ENCODE results near the gene KIAA1217. TPM values are rescaled to one million over a fixed set of nuclear protein-coding genes. Genes with fewer than 3 reads are reported as not detected.

The KIAA1217 gene
- polyA plus RNA-seq, 2 of the 4 experiments (the other 2 are of a cell fraction): 1.5 to 2.7 TPM

DNA sequence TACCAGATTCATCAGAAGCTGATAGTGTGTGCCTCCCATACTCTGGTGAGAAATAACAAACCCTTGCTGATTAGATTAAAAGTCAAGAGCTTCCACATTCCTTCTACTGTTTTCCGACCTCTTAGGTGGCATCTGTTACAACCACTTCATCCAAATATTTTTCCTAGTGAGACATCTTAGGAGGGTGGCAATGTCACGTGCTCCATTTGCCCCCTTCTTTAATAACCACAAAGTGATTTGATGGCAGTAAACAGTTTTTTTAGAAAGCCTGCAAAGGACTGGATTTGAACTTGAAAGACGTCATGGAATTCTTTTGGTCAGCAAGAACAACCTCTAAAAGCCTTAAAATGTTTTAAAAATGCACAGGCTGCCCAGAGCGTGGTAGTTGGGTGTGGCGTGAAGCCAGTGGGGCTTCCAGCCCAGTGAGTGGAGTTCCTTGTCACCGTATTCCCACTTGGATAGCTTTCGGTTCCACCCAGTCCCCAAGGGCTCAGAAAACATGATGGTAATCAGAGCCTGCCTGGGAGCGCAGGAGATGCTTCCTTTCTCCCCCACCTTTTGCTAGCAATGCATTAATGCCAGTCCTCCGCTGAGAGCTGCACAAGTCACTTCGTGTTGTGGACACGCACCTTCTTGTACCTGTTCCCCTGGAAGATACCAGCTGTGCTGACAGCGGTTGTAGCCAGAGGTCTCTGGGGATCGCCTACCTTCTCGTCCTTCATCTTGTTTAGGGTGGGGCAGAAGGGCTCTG, 256.4 kb downstream of the KIAA1217 start:
- Histone ChIP-seq H3K4me3 (peak overlapping the region; percentile 46; the same call in 1 of the 3 replicates), H3K9me3 (no peaks in the 10 kb centered on the region), H3K27ac (peak overlapping the region; percentile 54 to 77; a peak in 5 of 6 replicates), H3K4me1 (peaks cover 18% of the 10 kb centered on the region), H3K4me2 (peak overlapping the region; percentile 98)
- no peak for TF ChIP-seq HDAC2 (IDR thresholded peaks at IDR 0.05)
- TF ChIP-seq, protein P1, sequence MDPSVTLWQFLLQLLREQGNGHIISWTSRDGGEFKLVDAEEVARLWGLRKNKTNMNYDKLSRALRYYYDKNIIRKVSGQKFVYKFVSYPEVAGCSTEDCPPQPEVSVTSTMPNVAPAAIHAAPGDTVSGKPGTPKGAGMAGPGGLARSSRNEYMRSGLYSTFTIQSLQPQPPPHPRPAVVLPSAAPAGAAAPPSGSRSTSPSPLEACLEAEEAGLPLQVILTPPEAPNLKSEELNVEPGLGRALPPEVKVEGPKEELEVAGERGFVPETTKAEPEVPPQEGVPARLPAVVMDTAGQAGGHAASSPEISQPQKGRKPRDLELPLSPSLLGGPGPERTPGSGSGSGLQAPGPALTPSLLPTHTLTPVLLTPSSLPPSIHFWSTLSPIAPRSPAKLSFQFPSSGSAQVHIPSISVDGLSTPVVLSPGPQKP (IDR thresholded peaks at IDR 0.05; ENCODE audit: low read depth, low read length): no peak
- TF ChIP-seq, protein P2, sequence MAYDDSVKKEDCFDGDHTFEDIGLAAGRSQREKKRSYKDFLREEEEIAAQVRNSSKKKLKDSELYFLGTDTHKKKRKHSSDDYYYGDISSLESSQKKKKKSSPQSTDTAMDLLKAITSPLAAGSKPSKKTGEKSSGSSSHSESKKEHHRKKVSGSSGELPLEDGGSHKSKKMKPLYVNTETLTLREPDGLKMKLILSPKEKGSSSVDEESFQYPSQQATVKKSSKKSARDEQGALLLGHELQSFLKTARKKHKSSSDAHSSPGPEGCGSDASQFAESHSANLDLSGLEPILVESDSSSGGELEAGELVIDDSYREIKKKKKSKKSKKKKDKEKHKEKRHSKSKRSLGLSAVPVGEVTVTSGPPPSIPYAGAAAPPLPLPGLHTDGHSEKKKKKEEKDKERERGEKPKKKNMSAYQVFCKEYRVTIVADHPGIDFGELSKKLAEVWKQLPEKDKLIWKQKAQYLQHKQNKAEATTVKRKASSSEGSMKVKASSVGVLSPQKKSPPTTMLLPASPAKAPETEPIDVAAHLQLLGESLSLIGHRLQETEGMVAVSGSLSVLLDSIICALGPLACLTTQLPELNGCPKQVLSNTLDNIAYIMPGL (CRISPR knock-in tag; IDR thresholded peaks at IDR 0.05; ENCODE audit: borderline replicate concordance): no peak
- TF ChIP-seq MAFK (IDR thresholded peaks at IDR 0.05; ENCODE audit: partially characterized antibody): no peak
- TF ChIP-seq NPAS2 (CRISPR knock-in tag; IDR thresholded peaks at IDR 0.05; ENCODE audit: borderline replicate concordance): no peak
- TF ChIP-seq EHF (CRISPR knock-in tag; IDR thresholded peaks at IDR 0.05): no peak
- no peak for TF ChIP-seq FOSL2 (IDR thresholded peaks at IDR 0.05)
- TF ChIP-seq FOSL2 (CRISPR knock-in tag; IDR thresholded peaks at IDR 0.05): no peak
- TF ChIP-seq, protein P3, sequence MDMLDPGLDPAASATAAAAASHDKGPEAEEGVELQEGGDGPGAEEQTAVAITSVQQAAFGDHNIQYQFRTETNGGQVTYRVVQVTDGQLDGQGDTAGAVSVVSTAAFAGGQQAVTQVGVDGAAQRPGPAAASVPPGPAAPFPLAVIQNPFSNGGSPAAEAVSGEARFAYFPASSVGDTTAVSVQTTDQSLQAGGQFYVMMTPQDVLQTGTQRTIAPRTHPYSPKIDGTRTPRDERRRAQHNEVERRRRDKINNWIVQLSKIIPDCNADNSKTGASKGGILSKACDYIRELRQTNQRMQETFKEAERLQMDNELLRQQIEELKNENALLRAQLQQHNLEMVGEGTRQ (IDR thresholded peaks at IDR 0.05): no peak
- no peak for TF ChIP-seq FOXS1 (CRISPR knock-in tag; IDR thresholded peaks at IDR 0.05)
- TF ChIP-seq NR3C1 (IDR thresholded peaks at IDR 0.05): no peak
- TF ChIP-seq CBX2 (IDR thresholded peaks at IDR 0.05; ENCODE audit: borderline replicate concordance, low read depth): no peak
- no peak for TF ChIP-seq TFCP2L1 (CRISPR knock-in tag; IDR thresholded peaks at IDR 0.05)
- TF ChIP-seq, protein P4, sequence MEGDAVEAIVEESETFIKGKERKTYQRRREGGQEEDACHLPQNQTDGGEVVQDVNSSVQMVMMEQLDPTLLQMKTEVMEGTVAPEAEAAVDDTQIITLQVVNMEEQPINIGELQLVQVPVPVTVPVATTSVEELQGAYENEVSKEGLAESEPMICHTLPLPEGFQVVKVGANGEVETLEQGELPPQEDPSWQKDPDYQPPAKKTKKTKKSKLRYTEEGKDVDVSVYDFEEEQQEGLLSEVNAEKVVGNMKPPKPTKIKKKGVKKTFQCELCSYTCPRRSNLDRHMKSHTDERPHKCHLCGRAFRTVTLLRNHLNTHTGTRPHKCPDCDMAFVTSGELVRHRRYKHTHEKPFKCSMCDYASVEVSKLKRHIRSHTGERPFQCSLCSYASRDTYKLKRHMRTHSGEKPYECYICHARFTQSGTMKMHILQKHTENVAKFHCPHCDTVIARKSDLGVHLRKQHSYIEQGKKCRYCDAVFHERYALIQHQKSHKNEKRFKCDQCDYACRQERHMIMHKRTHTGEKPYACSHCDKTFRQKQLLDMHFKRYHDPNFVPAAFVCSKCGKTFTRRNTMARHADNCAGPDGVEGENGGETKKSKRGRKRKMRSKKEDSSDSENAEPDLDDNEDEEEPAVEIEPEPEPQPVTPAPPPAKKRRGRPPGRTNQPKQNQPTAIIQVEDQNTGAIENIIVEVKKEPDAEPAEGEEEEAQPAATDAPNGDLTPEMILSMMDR (IDR thresholded peaks at IDR 0.05): no peak
- TF ChIP-seq GATA3 (IDR thresholded peaks at IDR 0.05; ENCODE audit: borderline replicate concordance): no peak
- ATAC-seq: peak in 1 of 2 experiments; percentile 31; a peak in 2 of 6 replicates
- POLR2A ChIA-PET: no interaction called here
- FAIRE-seq: no peak
- 87% methylated on average over 14 of the region's 14 CpGs for WGBS (ENCODE audit: missing lambda C conversion rate)
- DNase-seq (ENCODE audit: low read depth in 1 of 2, low spot score in 1 of 2): no peak
- CTCF ChIA-PET: interaction anchor here (1.1 to 1.2 kb wide), 2 partner anchors 39 to 269 kb away, joined by 4 read pairs; no protein-coding TSS in a partner anchor

DNA sequence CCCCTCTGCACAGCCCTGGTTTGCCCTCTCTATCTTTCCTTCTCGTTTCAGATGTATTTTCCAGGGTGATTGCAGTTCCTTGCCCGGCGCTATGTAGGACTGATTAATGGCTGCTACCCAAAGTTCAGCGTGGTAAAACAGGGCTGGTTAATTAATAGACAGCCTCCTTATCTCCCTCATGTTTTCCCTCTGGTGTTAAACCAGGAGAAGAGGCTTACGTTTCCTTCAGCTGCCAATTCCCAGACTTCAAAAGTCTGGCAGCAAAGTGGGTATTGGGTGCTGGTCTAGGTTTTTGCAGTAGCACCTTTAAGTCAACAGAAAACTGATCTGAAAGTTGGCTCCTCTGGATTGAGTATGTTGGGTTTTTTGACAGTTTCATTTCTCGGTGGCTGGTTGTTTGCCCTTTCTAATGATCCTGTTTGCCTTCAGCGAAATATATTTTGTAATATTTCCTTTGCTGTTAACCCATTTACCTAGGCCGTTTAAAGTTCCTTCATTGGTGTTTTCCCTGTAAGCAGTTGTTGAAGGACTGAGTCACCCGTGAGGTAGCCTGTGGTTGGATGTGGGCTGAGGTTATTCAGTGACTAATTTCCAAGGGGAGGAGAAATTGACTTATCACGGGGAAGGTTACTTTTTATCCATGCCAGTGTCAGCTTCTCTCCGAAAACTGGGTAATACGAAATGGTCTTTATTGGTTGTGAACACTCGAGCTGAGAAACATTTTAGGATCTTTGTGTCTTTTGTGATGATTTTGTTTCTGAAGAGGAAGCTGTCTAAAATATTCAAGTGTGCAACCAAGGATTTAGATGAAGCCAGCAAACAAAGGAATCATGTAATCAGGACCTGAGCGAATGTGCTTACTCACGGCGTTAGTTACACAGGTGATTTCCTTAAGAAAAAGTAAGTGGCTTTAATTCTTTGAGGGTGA, 257.2 kb downstream of the KIAA1217 start:
- Histone ChIP-seq H3K9me3 (no peaks in the 10 kb centered on the region), H3K4me3 (peak overlapping the region; percentile 46), H3K4me1 (peaks cover 18% of the 10 kb centered on the region), H3K4me2 (peak overlapping the region; percentile 98), H3K27ac (peak overlapping the region; percentile 54 to 77)
- ATAC-seq (peak; percentile 96 to 97), DNase-seq (ENCODE audit: low read depth in 1 of 2, low spot score in 1 of 2) (peak; percentile 83 to 89), FAIRE-seq (peak; percentile 91)
- CTCF ChIA-PET: interaction anchor here (1.1 to 1.5 kb wide), 3 partner anchors 37 to 472 kb away, joined by 4 to 5 read pairs (median 4); no protein-coding TSS in a partner anchor
- POLR2A ChIA-PET: interaction anchor here (0.7 to 1.1 kb wide), 2 partner anchors 36 to 83 kb away, joined by 3 to 4 read pairs; no protein-coding TSS in a partner anchor
- WGBS (ENCODE audit: missing lambda C conversion rate): 7% methylated on average over 16 of the region's 16 CpGs
- TF ChIP-seq JUNB (IDR thresholded peaks at IDR 0.05) (peak; percentile 34; the same call in 1 of the 2 replicates), JUN (IDR thresholded peaks at IDR 0.05) (0 out of 5 replicates have a peak, but pooled peaks of 1 of the 2 experiments have one; percentile 23), TFCP2L1 (CRISPR knock-in tag; IDR thresholded peaks at IDR 0.05) (no peak), CBX2 (IDR thresholded peaks at IDR 0.05; ENCODE audit: borderline replicate concordance, low read depth) (no peak), ZC3H11A (IDR thresholded peaks at IDR 0.05) (no peak), RNF2 (IDR thresholded peaks at IDR 0.05; ENCODE audit: borderline replicate concordance, low read depth) (no peak), GATA3 (IDR thresholded peaks at IDR 0.05; ENCODE audit: borderline replicate concordance) (no peak), EP300 (IDR thresholded peaks at IDR 0.05) (no peak), FOXS1 (CRISPR knock-in tag; IDR thresholded peaks at IDR 0.05) (no peak), RCOR1 (IDR thresholded peaks at IDR 0.05; ENCODE audit: low read depth, low read length) (no peak)
- TF ChIP-seq, protein P2 (CRISPR knock-in tag; IDR thresholded peaks at IDR 0.05; ENCODE audit: borderline replicate concordance): no peak
- TF ChIP-seq, protein P5, sequence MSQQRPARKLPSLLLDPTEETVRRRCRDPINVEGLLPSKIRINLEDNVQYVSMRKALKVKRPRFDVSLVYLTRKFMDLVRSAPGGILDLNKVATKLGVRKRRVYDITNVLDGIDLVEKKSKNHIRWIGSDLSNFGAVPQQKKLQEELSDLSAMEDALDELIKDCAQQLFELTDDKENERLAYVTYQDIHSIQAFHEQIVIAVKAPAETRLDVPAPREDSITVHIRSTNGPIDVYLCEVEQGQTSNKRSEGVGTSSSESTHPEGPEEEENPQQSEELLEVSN (IDR thresholded peaks at IDR 0.05; ENCODE audit: borderline replicate concordance, low read depth): no peak
- TF ChIP-seq, protein P6, sequence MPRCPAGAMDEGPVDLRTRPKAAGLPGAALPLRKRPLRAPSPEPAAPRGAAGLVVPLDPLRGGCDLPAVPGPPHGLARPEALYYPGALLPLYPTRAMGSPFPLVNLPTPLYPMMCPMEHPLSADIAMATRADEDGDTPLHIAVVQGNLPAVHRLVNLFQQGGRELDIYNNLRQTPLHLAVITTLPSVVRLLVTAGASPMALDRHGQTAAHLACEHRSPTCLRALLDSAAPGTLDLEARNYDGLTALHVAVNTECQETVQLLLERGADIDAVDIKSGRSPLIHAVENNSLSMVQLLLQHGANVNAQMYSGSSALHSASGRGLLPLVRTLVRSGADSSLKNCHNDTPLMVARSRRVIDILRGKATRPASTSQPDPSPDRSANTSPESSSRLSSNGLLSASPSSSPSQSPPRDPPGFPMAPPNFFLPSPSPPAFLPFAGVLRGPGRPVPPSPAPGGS (IDR thresholded peaks at IDR 0.05): no peak
